ENCODE data around the gene SND1.

SND1 gene

DNA sequence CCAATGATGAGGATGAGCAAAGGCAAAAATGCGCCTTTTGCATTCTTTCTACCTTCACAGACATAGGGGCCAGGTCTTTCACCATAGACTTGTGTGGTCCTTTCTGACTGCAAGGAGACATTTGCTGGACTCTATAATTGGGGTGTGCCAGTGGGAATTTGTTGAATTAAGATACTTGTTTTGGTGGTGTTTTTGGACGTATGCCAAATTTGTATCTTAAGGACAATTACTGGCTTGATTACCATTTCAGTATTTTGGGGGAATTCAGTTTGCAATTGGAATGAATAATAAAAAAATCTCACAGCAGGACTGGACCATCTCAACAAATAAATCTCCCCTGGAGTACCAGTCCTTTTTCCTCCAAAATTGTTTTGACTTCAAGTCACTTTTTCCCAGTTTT lies 47.9 kb downstream of the SND1 start:
- no peak overlapping the region for H3K9ac ChIP-seq (ENCODE audit: low read length)
- no peak overlapping the region for H3K4me3 ChIP-seq (ENCODE audit: low read length)
- H3K9me2 ChIP-seq (replicated peaks; ENCODE audit: insufficient read depth, low read length): no peaks in the 10 kb centered on the region
- peaks cover 99% of the 10 kb centered on the region for H3K79me2 ChIP-seq (ENCODE audit: low read length)
- no peaks in the 10 kb centered on the region for H3K27me3 ChIP-seq (replicated peaks; ENCODE audit: insufficient read depth, low read length)
- 0 out of 2 replicates have a peak, but pooled peaks cover 3% of the 10 kb centered on the region for H3F3A ChIP-seq (ENCODE audit: insufficient read depth, low read length)
- H3K9me3 ChIP-seq (replicated peaks; ENCODE audit: insufficient read depth, low read length): no peaks in the 10 kb centered on the region
- H3K4me2 ChIP-seq (ENCODE audit: low read depth, low read length): no peak overlapping the region
- no peak overlapping the region for H3K27ac ChIP-seq (ENCODE audit: low read length)
- TF ChIP-seq EZH2phosphoT487 (IDR thresholded peaks at IDR 0.05; ENCODE audit: low read length) (no peak), EZH2 (optimal IDR thresholded peaks at IDR 0.05; ENCODE audit: low read depth, low read length) (no peak)
- TF ChIP-seq, protein P1, sequence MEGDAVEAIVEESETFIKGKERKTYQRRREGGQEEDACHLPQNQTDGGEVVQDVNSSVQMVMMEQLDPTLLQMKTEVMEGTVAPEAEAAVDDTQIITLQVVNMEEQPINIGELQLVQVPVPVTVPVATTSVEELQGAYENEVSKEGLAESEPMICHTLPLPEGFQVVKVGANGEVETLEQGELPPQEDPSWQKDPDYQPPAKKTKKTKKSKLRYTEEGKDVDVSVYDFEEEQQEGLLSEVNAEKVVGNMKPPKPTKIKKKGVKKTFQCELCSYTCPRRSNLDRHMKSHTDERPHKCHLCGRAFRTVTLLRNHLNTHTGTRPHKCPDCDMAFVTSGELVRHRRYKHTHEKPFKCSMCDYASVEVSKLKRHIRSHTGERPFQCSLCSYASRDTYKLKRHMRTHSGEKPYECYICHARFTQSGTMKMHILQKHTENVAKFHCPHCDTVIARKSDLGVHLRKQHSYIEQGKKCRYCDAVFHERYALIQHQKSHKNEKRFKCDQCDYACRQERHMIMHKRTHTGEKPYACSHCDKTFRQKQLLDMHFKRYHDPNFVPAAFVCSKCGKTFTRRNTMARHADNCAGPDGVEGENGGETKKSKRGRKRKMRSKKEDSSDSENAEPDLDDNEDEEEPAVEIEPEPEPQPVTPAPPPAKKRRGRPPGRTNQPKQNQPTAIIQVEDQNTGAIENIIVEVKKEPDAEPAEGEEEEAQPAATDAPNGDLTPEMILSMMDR (IDR thresholded peaks at IDR 0.05; ENCODE audit: low read length): no peak
- peaks cover 4% of the 10 kb centered on the region; the same call in 1 of the 2 replicates for H3K4me1 ChIP-seq (ENCODE audit: low read length)
- H4K20me1 ChIP-seq (ENCODE audit: insufficient read depth, low read length): peaks cover 59% of the 10 kb centered on the region
- no peak overlapping the region for H2AFZ ChIP-seq (ENCODE audit: low read length)
- peaks cover 42% of the 10 kb centered on the region for H3K36me3 ChIP-seq (replicated peaks; ENCODE audit: insufficient read depth, low read length)
- DNase-seq: no peak

DNA sequence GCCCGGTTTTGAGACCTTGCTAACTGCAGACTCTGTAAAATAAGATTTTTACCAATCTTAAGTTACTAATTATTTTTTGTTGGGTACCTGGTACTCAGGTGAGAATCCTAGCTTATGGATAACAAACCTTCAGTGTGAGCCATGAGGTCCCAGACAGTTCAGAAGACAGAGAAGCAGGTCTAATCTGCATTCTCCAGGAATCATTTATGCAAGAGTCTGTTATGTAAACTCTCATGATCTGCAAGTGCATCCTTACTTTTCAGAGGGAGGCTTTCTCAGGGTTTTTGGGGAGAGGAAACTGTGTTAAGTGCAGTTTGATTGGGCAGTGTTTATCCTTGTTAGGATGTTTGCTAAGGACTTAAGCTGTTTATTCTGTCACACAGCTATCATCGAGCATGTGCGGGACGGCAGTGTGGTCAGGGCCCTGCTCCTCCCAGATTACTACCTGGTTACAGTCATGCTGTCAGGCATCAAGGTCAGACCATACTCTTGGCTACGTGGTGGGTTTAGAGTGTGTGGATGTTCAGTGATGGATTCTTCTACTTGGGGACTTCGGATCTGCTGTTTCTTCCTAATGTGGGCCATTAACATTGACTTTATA lies 50.2 kb downstream of the SND1 start:
- Histone ChIP-seq H3K4me2 (ENCODE audit: low read depth, low read length) (no peak overlapping the region), H3K27ac (ENCODE audit: low read length) (no peak overlapping the region), H2AFZ (ENCODE audit: low read length) (no peak overlapping the region), H3K9me3 (replicated peaks; ENCODE audit: insufficient read depth, low read length) (no peaks in the 10 kb centered on the region), H3F3A (ENCODE audit: insufficient read depth, low read length) (0 out of 2 replicates have a peak, but pooled peaks cover 8% of the 10 kb centered on the region), H3K79me2 (ENCODE audit: low read length) (peaks cover 96% of the 10 kb centered on the region), H3K36me3 (replicated peaks; ENCODE audit: insufficient read depth, low read length) (peaks cover 51% of the 10 kb centered on the region), H3K9ac (ENCODE audit: low read length) (no peak overlapping the region), H3K4me3 (ENCODE audit: low read length) (no peak overlapping the region), H3K4me1 (ENCODE audit: low read length) (no peaks in the 10 kb centered on the region), H3K27me3 (replicated peaks; ENCODE audit: insufficient read depth, low read length) (no peaks in the 10 kb centered on the region), H4K20me1 (ENCODE audit: insufficient read depth, low read length) (peaks cover 45% of the 10 kb centered on the region; the same call in 1 of the 2 replicates), H3K9me2 (replicated peaks; ENCODE audit: insufficient read depth, low read length) (no peaks in the 10 kb centered on the region)
- no peak for TF ChIP-seq EZH2phosphoT487 (IDR thresholded peaks at IDR 0.05; ENCODE audit: low read length)
- no peak for DNase-seq

DNA sequence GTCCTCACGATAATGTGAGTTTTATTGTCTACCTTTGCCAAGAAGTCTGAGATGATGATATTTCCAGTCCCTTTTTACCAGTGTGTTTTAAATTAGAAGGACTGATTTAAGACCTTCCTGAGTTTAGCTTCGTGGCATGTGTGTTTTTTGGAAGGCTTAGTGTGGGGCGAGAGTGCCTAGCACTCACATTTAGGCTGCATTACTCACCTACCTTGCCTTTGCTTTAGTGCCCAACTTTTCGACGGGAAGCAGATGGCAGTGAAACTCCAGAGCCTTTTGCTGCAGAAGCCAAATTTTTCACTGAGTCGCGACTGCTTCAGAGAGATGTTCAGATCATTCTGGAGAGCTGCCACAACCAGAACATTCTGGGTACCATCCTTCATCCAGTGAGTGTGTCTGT lies 50.9 kb downstream of the SND1 start:
- H3K36me3 ChIP-seq (replicated peaks; ENCODE audit: insufficient read depth, low read length): peaks cover 54% of the 10 kb centered on the region
- no peaks in the 10 kb centered on the region for H3K4me1 ChIP-seq (ENCODE audit: low read length)
- H3K27ac ChIP-seq (ENCODE audit: low read length): no peak overlapping the region
- no peak overlapping the region for H3K4me2 ChIP-seq (ENCODE audit: low read depth, low read length)
- no peaks in the 10 kb centered on the region for H3K9me2 ChIP-seq (replicated peaks; ENCODE audit: insufficient read depth, low read length)
- H3K9me3 ChIP-seq (replicated peaks; ENCODE audit: insufficient read depth, low read length): no peaks in the 10 kb centered on the region
- DNase-seq: no peak
- H4K20me1 ChIP-seq (ENCODE audit: insufficient read depth, low read length): peaks cover 45% of the 10 kb centered on the region; the same call in 1 of the 2 replicates
- H3K4me3 ChIP-seq (ENCODE audit: low read length): no peak overlapping the region
- H3F3A ChIP-seq (ENCODE audit: insufficient read depth, low read length): 0 out of 2 replicates have a peak, but pooled peaks cover 12% of the 10 kb centered on the region
- no peak overlapping the region for H3K9ac ChIP-seq (ENCODE audit: low read length)
- TF ChIP-seq EZH2phosphoT487 (IDR thresholded peaks at IDR 0.05; ENCODE audit: low read length) (no peak), EZH2 (optimal IDR thresholded peaks at IDR 0.05; ENCODE audit: low read depth, low read length) (no peak)
- TF ChIP-seq, protein P1 (IDR thresholded peaks at IDR 0.05; ENCODE audit: low read length): no peak
- H3K27me3 ChIP-seq (replicated peaks; ENCODE audit: insufficient read depth, low read length): no peaks in the 10 kb centered on the region
- no peak overlapping the region for H2AFZ ChIP-seq (ENCODE audit: low read length)
- H3K79me2 ChIP-seq (ENCODE audit: low read length): peaks cover 95% of the 10 kb centered on the region

DNA sequence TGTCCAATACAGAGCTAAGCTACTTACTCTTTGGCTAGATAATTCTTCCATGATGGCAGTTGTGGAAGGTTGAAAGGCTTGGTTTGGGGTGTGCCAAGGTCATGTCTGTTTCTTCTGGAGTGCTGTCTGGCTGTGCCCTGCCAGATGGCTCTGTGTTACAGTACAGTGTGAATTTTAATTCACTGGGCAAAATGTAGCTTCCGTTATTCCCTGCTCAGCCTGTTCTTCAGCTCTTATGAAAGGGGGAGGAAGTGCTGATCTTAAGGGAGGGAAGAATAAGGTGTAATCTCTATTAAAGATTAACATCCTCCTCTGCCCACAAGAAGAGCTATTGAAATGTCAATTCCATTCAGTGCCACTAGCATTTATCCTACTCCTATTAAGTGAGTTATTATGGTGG lies 52.2 kb downstream of the SND1 start:
- H3K79me2 ChIP-seq (ENCODE audit: low read length): peaks cover 95% of the 10 kb centered on the region
- H3K4me2 ChIP-seq (ENCODE audit: low read depth, low read length): no peak overlapping the region
- H3K9me3 ChIP-seq (replicated peaks; ENCODE audit: insufficient read depth, low read length): no peaks in the 10 kb centered on the region
- TF ChIP-seq, protein P1 (IDR thresholded peaks at IDR 0.05; ENCODE audit: low read length): no peak
- TF ChIP-seq EZH2 (optimal IDR thresholded peaks at IDR 0.05; ENCODE audit: low read depth, low read length): no peak
- no peak for TF ChIP-seq EZH2phosphoT487 (IDR thresholded peaks at IDR 0.05; ENCODE audit: low read length)
- no peak overlapping the region for H3K27ac ChIP-seq (ENCODE audit: low read length)
- peaks cover 57% of the 10 kb centered on the region for H3K36me3 ChIP-seq (replicated peaks; ENCODE audit: insufficient read depth, low read length)
- H2AFZ ChIP-seq (ENCODE audit: low read length): no peak overlapping the region
- H3K27me3 ChIP-seq (replicated peaks; ENCODE audit: insufficient read depth, low read length): no peaks in the 10 kb centered on the region
- H4K20me1 ChIP-seq (ENCODE audit: insufficient read depth, low read length): peaks cover 44% of the 10 kb centered on the region
- H3K9ac ChIP-seq (ENCODE audit: low read length): no peak overlapping the region
- no peaks in the 10 kb centered on the region for H3K9me2 ChIP-seq (replicated peaks; ENCODE audit: insufficient read depth, low read length)
- H3K4me1 ChIP-seq (ENCODE audit: low read length): no peaks in the 10 kb centered on the region
- no peak overlapping the region for H3K4me3 ChIP-seq (ENCODE audit: low read length)
- H3F3A ChIP-seq (ENCODE audit: insufficient read depth, low read length): 0 out of 2 replicates have a peak, but pooled peaks cover 9% of the 10 kb centered on the region
- DNase-seq: no peak

Measured in MM.1S (cell line).